Myometrial cell (primary cell): Measurements from ENCODE around the gene KRTAP21-2. TPM values are rescaled to one million over a fixed set of nuclear protein-coding genes. Genes with fewer than 3 reads are reported as not detected.

Experiments used
- total RNA-seq: library from RNA; depleted of rRNA; stranded (reverse); fragments of >200 nt; gene quantifications from 2 replicates; pipeline ENCODE4 v1.2.3, GENCODE V29; 2015

The KRTAP21-2 gene
- not detected in 2 replicates for total RNA-seq

DNA sequence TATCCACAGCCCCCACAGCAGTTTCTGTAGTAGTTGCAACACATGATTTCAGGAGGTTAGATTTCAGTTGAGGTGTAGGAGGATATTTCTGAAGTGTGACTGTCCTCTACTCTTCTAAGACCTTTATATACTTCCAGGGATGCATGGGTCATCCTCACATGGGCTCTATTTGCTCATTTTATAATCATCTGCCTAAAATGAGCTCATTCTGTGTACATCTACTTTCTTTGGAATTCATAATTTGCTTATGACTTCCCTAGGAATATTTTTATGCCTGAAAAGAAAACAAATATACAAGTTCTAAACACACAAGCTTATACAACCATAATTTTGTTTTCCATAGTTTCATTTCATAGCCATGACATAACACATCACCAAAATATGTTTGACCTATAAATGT is at the start of gene KRTAP21-2:
TSS of gene KRTAP21-2 (minus strand) at position 101 of the 400 bp plus-strand sequence. CDS start at position 44, 57 bp downstream.

DNA sequence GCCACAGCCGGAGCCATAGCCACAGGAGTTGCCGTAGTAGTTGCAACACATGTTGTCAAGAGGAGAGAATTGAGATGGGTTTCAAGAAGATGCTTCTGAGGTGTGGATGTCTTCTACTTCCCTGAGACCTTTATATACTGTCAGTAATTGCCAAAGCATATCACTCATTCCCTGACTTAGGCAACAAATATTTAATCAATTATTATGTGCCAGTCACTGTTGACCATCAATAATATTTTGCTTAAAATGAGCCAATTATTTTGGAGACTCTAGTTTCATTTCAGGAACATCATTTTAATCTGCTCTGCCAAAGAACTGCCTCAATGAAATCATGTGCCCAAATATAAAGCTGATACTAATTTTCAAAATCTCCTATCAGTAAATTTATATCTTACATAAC is 8.3 kb upstream of the KRTAP21-2 start, which contains the start of gene KRTAP21-1:
TSS of gene KRTAP21-1 (minus strand) at position 101 of the 400 bp plus-strand sequence. CDS start at position 51, 50 bp downstream.

DNA sequence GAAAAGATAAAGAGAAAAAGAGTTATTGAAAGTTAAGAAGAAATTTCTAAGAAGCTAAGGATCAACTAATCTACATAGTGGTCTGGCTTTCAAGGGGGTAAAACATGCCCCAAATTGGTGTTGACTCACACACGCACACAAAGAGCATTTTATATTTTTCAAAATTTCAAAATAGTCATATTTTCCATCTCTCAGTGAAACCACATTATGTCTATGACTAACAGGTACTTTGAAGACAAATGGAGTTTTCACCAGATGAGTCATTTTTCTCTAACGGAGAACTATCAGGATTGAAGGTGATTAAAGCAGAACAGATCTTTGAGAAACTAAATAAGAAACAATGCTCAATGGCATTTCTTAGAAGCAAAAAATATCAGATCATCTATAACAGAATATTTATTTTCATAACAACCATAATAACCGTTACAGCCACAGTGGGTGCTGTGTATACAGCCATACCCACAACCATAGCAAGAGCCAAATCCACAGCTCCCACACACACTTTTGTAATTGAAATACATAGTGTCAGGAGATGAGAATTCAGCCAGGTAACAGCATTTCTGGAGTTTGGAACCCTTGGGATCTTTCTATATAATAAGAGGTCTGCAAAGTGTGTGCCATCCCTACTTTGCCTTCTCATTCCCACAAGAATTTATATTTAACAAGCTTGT is 28.7 kb downstream of the KRTAP21-2 start, which contains the start of gene KRTAP21-3:
TSS of gene KRTAP21-3 (minus strand) at position 539 of the 671 bp plus-strand sequence. CDS start at position 521, 18 bp downstream.

Other genes starting within 250 kb of the KRTAP21-2 start
- gene KRTAP19-5, start 245.1 kb downstream of the KRTAP21-2 start, total RNA-seq: not detected in 2 replicates
- not detected in 2 replicates for gene KRTAP19-6, start 205.4 kb downstream of the KRTAP21-2 start, total RNA-seq
- not detected in 2 replicates for gene KRTAP19-7, start 185.9 kb downstream of the KRTAP21-2 start, total RNA-seq
- not detected in 2 replicates for gene KRTAP22-2, start 156.9 kb downstream of the KRTAP21-2 start, total RNA-seq
- not detected in 2 replicates for gene KRTAP6-3, start 154.8 kb downstream of the KRTAP21-2 start, total RNA-seq
- gene KRTAP6-2, start 148.4 kb downstream of the KRTAP21-2 start, total RNA-seq: not detected in 2 replicates
- gene KRTAP22-1, start 146.2 kb downstream of the KRTAP21-2 start, total RNA-seq: not detected in 2 replicates
- not detected in 2 replicates for gene KRTAP6-1, start 133.3 kb downstream of the KRTAP21-2 start, total RNA-seq
- not detected in 2 replicates for gene KRTAP20-1, start 130.8 kb downstream of the KRTAP21-2 start, total RNA-seq
- not detected in 2 replicates for gene KRTAP20-4, start 126.6 kb downstream of the KRTAP21-2 start, total RNA-seq
- not detected in 2 replicates for gene KRTAP20-2, start 112.1 kb downstream of the KRTAP21-2 start, total RNA-seq
- gene KRTAP20-3, start 104.4 kb downstream of the KRTAP21-2 start, total RNA-seq: not detected in 2 replicates
- not detected in 2 replicates for gene KRTAP21-3, start 28.5 kb downstream of the KRTAP21-2 start, total RNA-seq
- not detected in 2 replicates for gene KRTAP21-1, start 8.2 kb upstream of the KRTAP21-2 start, total RNA-seq
- gene KRTAP8-1, start 66.0 kb upstream of the KRTAP21-2 start, total RNA-seq: not detected in 2 replicates
- not detected in 2 replicates for gene KRTAP7-1, start 82.5 kb upstream of the KRTAP21-2 start, total RNA-seq
- not detected in 2 replicates for gene KRTAP11-1, start 134.3 kb upstream of the KRTAP21-2 start, total RNA-seq